HG02885 (cell line): ENCODE measurements around the gene PHLDA1.

Source experiments
- ATAC-seq: cut with Tn5 transposase; IDR thresholded peaks from one replicate; pipeline ENCODE4 v1.9.1; 2021; ENCODE audit warnings: mild to moderate bottlenecking; ENCODE audit not compliant: unreplicated experiment, poor library complexity

The PHLDA1 gene

GRCh38 chr12:76031414-76032042 is at the start of gene PHLDA1:
Gene PHLDA1, minus strand, starts transcription at chr12:76031776.
- ATAC-seq = peak; percentile 78

- ATAC-seq = no peak
Measured at GRCh38 chr12:76080729-76081415, 49.3 kb upstream of the PHLDA1 start.

- no peak for ATAC-seq
Measured at GRCh38 chr12:76080017-76080728, 48.6 kb upstream of the PHLDA1 start.

GRCh38 chr12:76078748-76079147 is 47.2 kb upstream of the PHLDA1 start:
- ATAC-seq = no peak

GRCh38 chr12:76075448-76075847 is 43.9 kb upstream of the PHLDA1 start:
- ATAC-seq = no peak

- ATAC-seq = peak; percentile 44
Measured at GRCh38 chr12:76074701-76075336, 43.2 kb upstream of the PHLDA1 start.

- no peak for ATAC-seq
Measured at GRCh38 chr12:76073561-76073960, 42.0 kb upstream of the PHLDA1 start.

GRCh38 chr12:76072568-76072967 is 41.0 kb upstream of the PHLDA1 start:
- no peak for ATAC-seq

- ATAC-seq = no peak
Measured at GRCh38 chr12:76069339-76069738, 37.8 kb upstream of the PHLDA1 start.

- no peak for ATAC-seq
Measured at GRCh38 chr12:76065917-76066316, 34.3 kb upstream of the PHLDA1 start.

GRCh38 chr12:76064904-76065303 is 33.3 kb upstream of the PHLDA1 start:
- no peak for ATAC-seq

GRCh38 chr12:76060111-76060510 is 28.5 kb upstream of the PHLDA1 start:
- no peak for ATAC-seq

- no peak for ATAC-seq
Measured at GRCh38 chr12:76057326-76057725, 25.8 kb upstream of the PHLDA1 start.

- no peak for ATAC-seq
Measured at GRCh38 chr12:76055393-76055792, 23.8 kb upstream of the PHLDA1 start.

GRCh38 chr12:76049575-76050251 is 18.1 kb upstream of the PHLDA1 start:
- no peak for ATAC-seq

GRCh38 chr12:76047742-76048141 is 16.2 kb upstream of the PHLDA1 start:
- ATAC-seq = no peak

GRCh38 chr12:76047060-76047459 is 15.5 kb upstream of the PHLDA1 start:
- ATAC-seq = no peak

- ATAC-seq = no peak
Measured at GRCh38 chr12:76043377-76043776, 11.8 kb upstream of the PHLDA1 start.

GRCh38 chr12:76042147-76042546 is 10.6 kb upstream of the PHLDA1 start:
- no peak for ATAC-seq

GRCh38 chr12:76041406-76041805 is 9.8 kb upstream of the PHLDA1 start:
- ATAC-seq = no peak
